ENCODE results near the gene CD300LG.

- TF ChIP-seq CTCF (conservative IDR thresholded peaks at IDR 0.05) (no peak), EZH2 (IDR thresholded peaks at IDR 0.05; ENCODE audit: low read depth) (no peak)
Observed at GRCh38 chr17:43830510-43831140, 16.4 kb upstream of the CD300LG start.
